GM12891 (cell line): ENCODE results near the gene DSC2.
"Not testable (repeated sequence)": the region's sequence is repeated elsewhere in the genome, so short reads cannot be mapped to it uniquely, and the experiment has no call there.

Source experiments
- PAX5 ChIP-seq: IDR thresholded peaks from 2 replicates; pipeline ENCODE4 v1.6.1; 2011; ENCODE audit warnings: low read length, moderate library complexity, mild to moderate bottlenecking; ENCODE audit not compliant: insufficient read depth, severe bottlenecking
- POLR2A ChIP-seq: IDR thresholded peaks from 2 replicates; pipeline ENCODE4 v1.6.1; 2011; ENCODE audit warnings: low read depth, low read length, control low read depth
- POLR2AphosphoS5 ChIP-seq: IDR thresholded peaks from 2 replicates; pipeline ENCODE4 v1.6.1; 2011; ENCODE audit warnings: low read depth, low read length, control low read depth
- POU2F2 ChIP-seq: IDR thresholded peaks from 2 replicates; pipeline ENCODE4 v1.6.1; 2011; ENCODE audit warnings: low read depth, mild to moderate bottlenecking, control low read depth, low read length, moderate library complexity
- SPI1 ChIP-seq: IDR thresholded peaks from 2 replicates; pipeline ENCODE4 v1.6.1; 2011; ENCODE audit warnings: low read depth, low read length, control low read depth
- TAF1 ChIP-seq: IDR thresholded peaks from 2 replicates; pipeline ENCODE4 v1.6.1; 2011; ENCODE audit warnings: low read depth, low read length, control low read depth

GRCh38 chr18:31037686-31038085 lies 64.5 kb downstream of the DSC2 start:
- not testable (repeated sequence) for TF ChIP-seq TAF1, POLR2A, POLR2AphosphoS5, SPI1, PAX5, POU2F2
